ENCODE measurements around the gene HAAO.

The HAAO gene

DNA sequence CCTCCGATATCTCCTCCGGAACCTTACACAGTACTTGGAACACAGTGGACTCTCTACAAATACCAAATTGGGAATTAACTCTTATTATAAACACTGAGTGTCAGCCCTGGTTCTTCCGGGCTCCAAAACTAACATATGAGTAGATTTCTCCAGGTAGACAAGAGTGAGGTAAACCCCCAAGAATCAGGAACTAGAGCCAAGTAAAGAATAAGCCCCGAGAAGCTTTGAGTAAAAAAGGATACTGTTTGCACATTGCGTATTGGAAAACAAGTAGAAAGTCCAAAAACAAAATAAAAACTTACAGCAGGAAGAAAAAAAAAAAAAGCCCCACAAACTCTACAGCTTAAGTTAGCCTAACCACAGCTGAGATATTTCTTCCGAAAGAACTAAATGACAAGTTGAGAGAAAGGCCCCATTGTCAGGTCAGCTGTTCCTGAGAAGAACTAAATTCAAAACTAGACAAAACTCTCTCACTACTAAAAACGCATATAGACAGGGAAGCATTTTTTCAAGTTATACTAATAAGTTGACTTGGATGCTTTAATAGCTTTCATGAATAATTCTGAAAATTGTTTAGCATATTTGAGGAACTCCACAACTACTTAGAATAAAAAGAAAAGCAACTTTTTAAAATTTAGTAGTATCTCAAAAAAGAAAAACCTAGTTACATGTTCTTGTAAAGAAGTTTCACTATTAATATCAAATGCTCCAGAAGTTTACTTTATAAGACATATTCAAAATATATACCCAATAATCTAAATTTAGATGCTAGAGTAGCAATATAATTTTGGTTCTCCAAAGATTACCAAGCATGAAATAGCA, 4.3 kb upstream of the HAAO start:
- Histone ChIP-seq H3K79me1 (replicated peaks; ENCODE audit: low read length, poor library complexity, severe bottlenecking) (no peaks in the 10 kb centered on the region), H3K27me3 (ENCODE audit: control insufficient read depth in 1 of 2, insufficient read depth in 1 of 2, low read length in 2 of 2) (peaks cover 7 to 16% of the 10 kb centered on the region in 2 experiments), H3K9me3 (ENCODE audit: control insufficient read depth, low read length) (no peaks in the 10 kb centered on the region), H3K23ac (ENCODE audit: low read length in 2 of 2) (no peak overlapping the region), H3K36me3 (ENCODE audit: control insufficient read depth in 1 of 2, insufficient read depth in 2 of 2, low read depth in 1 of 2, low read length in 2 of 2) (no peaks in the 10 kb centered on the region), H4K8ac (ENCODE audit: low read length) (no peak overlapping the region), H2AK5ac (ENCODE audit: low read length, severe bottlenecking) (no peak overlapping the region), H3K18ac (ENCODE audit: low read depth in 1 of 2, low read length in 2 of 2) (no peak overlapping the region), H2BK12ac (ENCODE audit: low read length in 2 of 2) (no peak overlapping the region), H2BK5ac (ENCODE audit: low read depth, low read length, poor library complexity, severe bottlenecking) (peak overlapping the region; percentile 24), H3K9ac (ENCODE audit: low read length) (peak overlapping the region; percentile 7), H3K4me2 (ENCODE audit: low read length, poor library complexity, severe bottlenecking) (no peak overlapping the region), H3K4me3 (ENCODE audit: insufficient read depth in 1 of 2, low read depth in 1 of 2, low read length in 2 of 2) (no peak overlapping the region), H3K4ac (ENCODE audit: low read depth in 1 of 2, low read length in 2 of 2) (no peak overlapping the region), H2BK15ac (ENCODE audit: low read depth, poor library complexity, severe bottlenecking) (no peak overlapping the region), H2AFZ (ENCODE audit: low read depth, low read length) (no peak overlapping the region), H4K91ac (ENCODE audit: low read length) (no peak overlapping the region), H3K14ac (ENCODE audit: low read length in 2 of 2) (no peak overlapping the region), H3K4me1 (ENCODE audit: control insufficient read depth, insufficient read depth, low read depth, low read length) (peaks cover 13% of the 10 kb centered on the region), H2BK120ac (ENCODE audit: low read depth, low read length) (no peak overlapping the region), H3K27ac (ENCODE audit: low read length, poor library complexity, severe bottlenecking) (peak overlapping the region; percentile 34)
- 95% methylated on average over 5 of the region's 7 CpGs for WGBS
- no peak for DNase-seq

DNA sequence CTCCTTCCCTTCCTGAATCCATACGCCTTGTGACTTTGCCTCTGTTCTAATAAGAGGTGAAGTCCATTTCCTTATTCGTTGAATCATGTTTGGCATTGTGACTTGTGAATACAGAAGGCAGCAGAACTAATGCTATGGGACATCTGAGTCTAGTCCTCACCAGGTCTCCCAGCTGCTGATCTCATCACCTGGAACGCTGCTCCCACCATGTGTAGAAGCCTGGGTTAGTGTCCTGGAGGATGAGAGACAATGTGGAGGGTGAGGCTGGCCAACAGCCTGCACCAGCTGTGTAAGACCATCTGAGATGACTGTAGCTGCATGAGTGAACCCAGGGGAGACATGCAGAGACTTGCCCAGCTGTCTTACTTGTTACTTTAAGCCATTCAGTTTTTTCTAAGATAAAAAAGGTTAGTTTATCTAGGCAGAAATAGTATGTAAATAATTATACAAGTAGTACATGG, 3.5 kb upstream of the HAAO start:
- Histone ChIP-seq H3K14ac (ENCODE audit: low read length in 2 of 2) (no peak overlapping the region), H3K27me3 (ENCODE audit: control insufficient read depth in 1 of 2, insufficient read depth in 1 of 2, low read length in 2 of 2) (peaks cover 15 to 23% of the 10 kb centered on the region in 2 experiments), H3K4ac (ENCODE audit: low read depth in 1 of 2, low read length in 2 of 2) (peak overlapping the region; percentile 55 to 59), H3K9ac (ENCODE audit: low read length) (peak overlapping the region; percentile 7), H3K9me3 (ENCODE audit: control insufficient read depth, low read length) (no peaks in the 10 kb centered on the region), H3K4me3 (ENCODE audit: insufficient read depth in 1 of 2, low read depth in 1 of 2, low read length in 2 of 2) (peak overlapping the region in 1 of 2 experiments; percentile 20), H4K91ac (ENCODE audit: low read length) (peak overlapping the region; percentile 80), H3K79me1 (replicated peaks; ENCODE audit: low read length, poor library complexity, severe bottlenecking) (no peaks in the 10 kb centered on the region), H2BK5ac (ENCODE audit: low read depth, low read length, poor library complexity, severe bottlenecking) (no peak overlapping the region), H2BK15ac (ENCODE audit: low read depth, poor library complexity, severe bottlenecking) (peak overlapping the region; percentile 65), H2BK12ac (ENCODE audit: low read length in 2 of 2) (peak overlapping the region; percentile 49 to 94), H3K27ac (ENCODE audit: low read length, poor library complexity, severe bottlenecking) (peak overlapping the region; percentile 15), H3K36me3 (ENCODE audit: control insufficient read depth in 1 of 2, insufficient read depth in 2 of 2, low read depth in 1 of 2, low read length in 2 of 2) (no peaks in the 10 kb centered on the region), H3K18ac (ENCODE audit: low read depth in 1 of 2, low read length in 2 of 2) (peak overlapping the region; percentile 92 to 93), H2BK120ac (ENCODE audit: low read depth, low read length) (no peak overlapping the region), H2AK5ac (ENCODE audit: low read length, severe bottlenecking) (no peak overlapping the region), H4K8ac (ENCODE audit: low read length) (peak overlapping the region; percentile 79), H2AFZ (ENCODE audit: low read depth, low read length) (no peak overlapping the region), H3K23ac (ENCODE audit: low read length in 2 of 2) (no peak overlapping the region), H3K4me2 (ENCODE audit: low read length, poor library complexity, severe bottlenecking) (no peak overlapping the region), H3K4me1 (ENCODE audit: control insufficient read depth, insufficient read depth, low read depth, low read length) (peaks cover 13% of the 10 kb centered on the region)
- DNase-seq: peak; percentile 66
- WGBS: 84% methylated on average over 3 of the region's 3 CpGs

DNA sequence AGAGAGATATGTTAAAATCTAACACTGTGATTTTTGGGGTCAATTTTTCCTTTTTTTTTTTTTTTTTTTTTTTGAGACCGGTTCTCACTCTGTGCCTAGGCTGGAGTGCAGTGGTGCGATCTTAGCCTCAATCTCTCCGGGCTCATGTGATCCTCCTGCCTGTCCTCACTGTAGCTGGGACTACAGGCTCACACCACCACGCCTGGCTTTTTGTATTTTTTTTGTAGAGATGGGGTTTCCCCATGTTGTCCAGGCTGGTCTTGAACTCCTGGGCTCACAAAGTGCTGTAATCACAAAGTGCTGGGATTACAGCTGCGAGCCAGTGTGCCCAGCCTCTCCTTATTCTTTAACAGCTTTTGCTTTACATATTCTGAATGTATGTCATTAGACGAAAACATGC, 2.9 kb upstream of the HAAO start:
- 96% methylated on average over 4 of the region's 6 CpGs for WGBS
- H3K18ac ChIP-seq (ENCODE audit: low read depth in 1 of 2, low read length in 2 of 2): no peak overlapping the region
- H2AK5ac ChIP-seq (ENCODE audit: low read length, severe bottlenecking): no peak overlapping the region
- no peaks in the 10 kb centered on the region for H3K36me3 ChIP-seq (ENCODE audit: control insufficient read depth in 1 of 2, insufficient read depth in 2 of 2, low read depth in 1 of 2, low read length in 2 of 2)
- H3K14ac ChIP-seq (ENCODE audit: low read length in 2 of 2): no peak overlapping the region
- no peak overlapping the region for H2BK5ac ChIP-seq (ENCODE audit: low read depth, low read length, poor library complexity, severe bottlenecking)
- no peak overlapping the region for H3K27ac ChIP-seq (ENCODE audit: low read length, poor library complexity, severe bottlenecking)
- no peak overlapping the region for H3K4me2 ChIP-seq (ENCODE audit: low read length, poor library complexity, severe bottlenecking)
- H3K4me3 ChIP-seq (ENCODE audit: insufficient read depth in 1 of 2, low read depth in 1 of 2, low read length in 2 of 2): no peak overlapping the region
- no peak overlapping the region for H2AFZ ChIP-seq (ENCODE audit: low read depth, low read length)
- no peak overlapping the region for H3K23ac ChIP-seq (ENCODE audit: low read length in 2 of 2)
- H3K4me1 ChIP-seq (ENCODE audit: control insufficient read depth, insufficient read depth, low read depth, low read length): peaks cover 13% of the 10 kb centered on the region
- H3K9me3 ChIP-seq (ENCODE audit: control insufficient read depth, low read length): no peaks in the 10 kb centered on the region
- DNase-seq: no peak
- no peak overlapping the region for H4K91ac ChIP-seq (ENCODE audit: low read length)
- H4K8ac ChIP-seq (ENCODE audit: low read length): peak overlapping the region; percentile 46
- no peaks in the 10 kb centered on the region for H3K79me1 ChIP-seq (replicated peaks; ENCODE audit: low read length, poor library complexity, severe bottlenecking)
- peak overlapping the region in 1 of 2 experiments; percentile 70 for H2BK12ac ChIP-seq (ENCODE audit: low read length in 2 of 2)
- H2BK120ac ChIP-seq (ENCODE audit: low read depth, low read length): no peak overlapping the region
- H2BK15ac ChIP-seq (ENCODE audit: low read depth, poor library complexity, severe bottlenecking): no peak overlapping the region
- no peak overlapping the region for H3K4ac ChIP-seq (ENCODE audit: low read depth in 1 of 2, low read length in 2 of 2)
- H3K27me3 ChIP-seq (ENCODE audit: control insufficient read depth in 1 of 2, insufficient read depth in 1 of 2, low read length in 2 of 2): peaks cover 16 to 24% of the 10 kb centered on the region in 2 experiments
- H3K9ac ChIP-seq (ENCODE audit: low read length): no peak overlapping the region

DNA sequence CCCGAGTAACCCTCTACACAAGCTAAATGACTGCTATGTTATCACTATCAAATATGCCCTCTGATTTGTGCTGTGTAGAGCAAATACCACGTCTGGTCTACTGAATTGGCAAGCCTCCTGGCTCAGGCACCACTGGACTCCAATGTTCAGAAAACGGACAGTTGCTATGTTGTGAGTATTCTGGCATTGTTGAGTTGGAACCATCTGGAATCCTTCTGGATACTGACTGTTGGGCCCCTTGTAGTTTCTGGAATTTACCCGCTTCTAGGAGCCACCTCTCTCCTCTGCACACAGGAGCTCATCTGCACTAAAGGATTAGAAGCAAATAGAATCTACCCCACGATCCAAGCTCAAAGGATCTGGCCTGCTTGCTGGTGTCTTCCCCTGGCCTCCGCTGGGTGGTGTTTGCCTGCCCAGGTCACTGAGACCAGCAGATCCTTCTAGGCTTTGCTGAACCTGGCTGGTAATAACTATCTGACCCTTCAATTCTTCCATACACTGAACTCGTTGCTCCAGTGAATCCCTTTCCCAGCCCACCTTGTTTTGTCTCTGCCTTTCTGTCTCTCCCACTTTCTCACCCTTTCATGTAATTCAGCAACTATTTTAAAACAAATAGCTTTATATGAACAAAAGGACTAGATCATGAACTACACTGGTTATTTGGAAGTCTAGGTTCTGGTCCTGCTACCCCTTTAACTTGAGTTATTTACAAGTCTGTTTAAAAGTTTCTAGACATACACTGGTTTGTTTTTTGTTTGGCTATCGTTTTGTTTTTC, 2.1 kb upstream of the HAAO start:
- 54% methylated on average over 7 of the region's 8 CpGs for WGBS
- peak; percentile 46 for DNase-seq
- no peak overlapping the region for H3K18ac ChIP-seq (ENCODE audit: low read depth in 1 of 2, low read length in 2 of 2)
- H3K4me2 ChIP-seq (ENCODE audit: low read length, poor library complexity, severe bottlenecking): no peak overlapping the region
- H4K91ac ChIP-seq (ENCODE audit: low read length): no peak overlapping the region
- H4K8ac ChIP-seq (ENCODE audit: low read length): no peak overlapping the region
- H3K9me3 ChIP-seq (ENCODE audit: control insufficient read depth, low read length): no peaks in the 10 kb centered on the region
- H3K23ac ChIP-seq (ENCODE audit: low read length in 2 of 2): no peak overlapping the region
- no peak overlapping the region for H3K4ac ChIP-seq (ENCODE audit: low read depth in 1 of 2, low read length in 2 of 2)
- no peak overlapping the region for H2BK5ac ChIP-seq (ENCODE audit: low read depth, low read length, poor library complexity, severe bottlenecking)
- no peaks in the 10 kb centered on the region for H3K79me1 ChIP-seq (replicated peaks; ENCODE audit: low read length, poor library complexity, severe bottlenecking)
- H3K36me3 ChIP-seq (ENCODE audit: control insufficient read depth in 1 of 2, insufficient read depth in 2 of 2, low read depth in 1 of 2, low read length in 2 of 2): no peaks in the 10 kb centered on the region
- no peak overlapping the region for H2BK15ac ChIP-seq (ENCODE audit: low read depth, poor library complexity, severe bottlenecking)
- no peak overlapping the region for H2BK120ac ChIP-seq (ENCODE audit: low read depth, low read length)
- H3K14ac ChIP-seq (ENCODE audit: low read length in 2 of 2): no peak overlapping the region
- no peak overlapping the region for H3K9ac ChIP-seq (ENCODE audit: low read length)
- H3K4me1 ChIP-seq (ENCODE audit: control insufficient read depth, insufficient read depth, low read depth, low read length): peaks cover 13% of the 10 kb centered on the region
- H2BK12ac ChIP-seq (ENCODE audit: low read length in 2 of 2): no peak overlapping the region
- no peak overlapping the region for H2AFZ ChIP-seq (ENCODE audit: low read depth, low read length)
- no peak overlapping the region for H3K27ac ChIP-seq (ENCODE audit: low read length, poor library complexity, severe bottlenecking)
- no peak overlapping the region for H3K4me3 ChIP-seq (ENCODE audit: insufficient read depth in 1 of 2, low read depth in 1 of 2, low read length in 2 of 2)
- no peak overlapping the region for H2AK5ac ChIP-seq (ENCODE audit: low read length, severe bottlenecking)
- peaks cover 21 to 29% of the 10 kb centered on the region in 2 experiments for H3K27me3 ChIP-seq (ENCODE audit: control insufficient read depth in 1 of 2, insufficient read depth in 1 of 2, low read length in 2 of 2)
